ENCODE data around the gene SWSAP1. TPM values are rescaled to one million over a fixed set of nuclear protein-coding genes. Genes with fewer than 3 reads are reported as not detected.
"Not testable (repeated sequence)": the region's sequence is repeated elsewhere in the genome, so short reads cannot be mapped to it uniquely, and the experiment has no call there.

Gene SWSAP1
- total and polyA plus RNA-seq, 2 of the 4 experiments (the other 2 are of a cell fraction) = 0.36 to 1.6 TPM

- H4K91ac ChIP-seq (ENCODE audit: insufficient read depth, low read depth, low read length); dilution Hi-C loops (cut with HindIII; ENCODE audit: low sequenced_read_pairs, unreplicated experiment); DNase-seq; intact Hi-C loops (cut with micrococcal nuclease); BruUV-seq (replicated peaks); H3K27me3 ChIP-seq (ENCODE audit: control insufficient read depth, insufficient read depth, low read length); H4K20me1 ChIP-seq (ENCODE audit: insufficient read depth, low read length); H3K18ac ChIP-seq (ENCODE audit: low read depth, low read length); H2BK5ac ChIP-seq (ENCODE audit: low read depth, low read length, poor library complexity, severe bottlenecking); in situ Hi-C loops (cut with MboI; ENCODE audit: low sequenced_read_pairs); CTCF ChIA-PET; ATAC-seq (ENCODE audit: low read depth); H2BK20ac ChIP-seq (ENCODE audit: low read depth, low read length); H2BK15ac ChIP-seq (ENCODE audit: low read depth, low read length); H3K23ac ChIP-seq (ENCODE audit: low read depth, low read length); H3K56ac ChIP-seq (ENCODE audit: extremely low read depth, insufficient read depth, low read length); H2AK9ac ChIP-seq (replicated peaks; ENCODE audit: low read depth, low read length, poor library complexity); H3K4me3 ChIP-seq (ENCODE audit: insufficient read depth, low read depth, low read length); H4K5ac ChIP-seq (ENCODE audit: low read depth, low read length); H3K9me3 ChIP-seq (ENCODE audit: control insufficient read depth, insufficient read depth, low read length); POLR2A ChIA-PET (ENCODE audit: unreplicated experiment); H3K27ac ChIP-seq (ENCODE audit: insufficient read depth, low read length); H2BK120ac ChIP-seq (ENCODE audit: low read depth, low read length); H3K9me1 ChIP-seq (ENCODE audit: insufficient read depth, low read length); H3K4me1 ChIP-seq (ENCODE audit: control insufficient read depth, insufficient read depth, low read length): not testable (repeated sequence)
- Histone ChIP-seq H3K79me1 (ENCODE audit: low read depth in 1 of 2, low read length in 2 of 2) (peaks cover 1 to 23% of the 10 kb centered on the region in 2 experiments; a peak in 3 of 4 replicates), H3K36me3 (ENCODE audit: control insufficient read depth, insufficient read depth, low read length) (peaks cover 17% of the 10 kb centered on the region), H3K9ac (ENCODE audit: low read depth, low read length) (0 out of 2 replicates have a peak overlapping the region, but pooled peaks have one; percentile 49), H4K8ac (ENCODE audit: low read depth in 2 of 2, low read length in 2 of 2) (peak overlapping the region in 1 of 2 experiments; percentile 86; a peak in 2 of 4 replicates), H2AFZ (replicated peaks; ENCODE audit: low read length, poor library complexity) (peak overlapping the region; percentile 93), H3K14ac (replicated peaks; ENCODE audit: low read depth, low read length) (peak overlapping the region; percentile 95; the same call in 1 of the 2 replicates), H3K4ac (ENCODE audit: low read depth, low read length) (peak overlapping the region; percentile 74; the same call in 1 of the 2 replicates), H3K4me2 (ENCODE audit: low read depth, low read length) (peak overlapping the region; percentile 82), H2AK5ac (ENCODE audit: low read depth, low read length) (peak overlapping the region; percentile 67; the same call in 1 of the 2 replicates)
- no CpG with 5 or more reads among the region's 8 CpGs for WGBS, 2 experiments (ENCODE audit: extremely low coverage in 2 of 2, insufficient read length in 1 of 2)
Measured at GRCh38 chr19:11340099-11340467, 34.4 kb upstream of the SWSAP1 start.

Measured in IMR-90 (cell line).